ENCODE measurements around the gene CWC27.

DNA sequence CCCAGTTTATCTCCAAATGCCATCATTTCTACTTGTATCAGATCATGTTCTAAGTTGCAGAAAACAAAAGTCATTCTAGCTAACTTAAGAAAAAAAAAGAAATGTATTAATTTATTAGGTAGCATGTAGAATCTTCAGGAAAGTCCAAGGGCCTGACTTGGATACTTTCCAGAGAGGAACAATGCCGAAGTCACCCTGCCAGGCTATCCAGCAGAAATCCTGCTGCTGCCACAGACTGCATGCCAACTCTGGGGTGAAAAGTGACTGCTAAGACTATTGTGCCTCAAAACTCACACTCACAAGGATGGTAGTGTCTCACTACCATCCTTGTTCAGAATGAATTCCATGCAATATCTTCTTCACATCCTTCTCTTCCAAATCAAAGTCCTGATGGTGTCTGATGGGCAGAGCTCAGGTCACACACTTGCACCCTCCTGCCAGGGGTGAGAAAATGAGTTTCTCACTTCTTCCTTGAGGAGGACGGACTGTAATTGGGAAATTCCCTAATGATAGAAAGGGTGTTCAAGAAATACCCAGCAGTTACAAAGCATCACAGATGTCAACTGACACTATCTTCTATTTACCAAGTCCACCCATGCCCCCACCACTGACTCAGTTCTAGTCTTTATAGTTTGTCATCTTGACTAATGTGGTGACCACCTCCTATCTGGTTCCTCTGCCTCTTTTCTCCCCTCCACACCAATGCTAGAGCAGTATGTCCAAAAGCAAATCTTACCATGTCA lies 279.4 kb downstream of the CWC27 start:
- TF ChIP-seq, protein P1, sequence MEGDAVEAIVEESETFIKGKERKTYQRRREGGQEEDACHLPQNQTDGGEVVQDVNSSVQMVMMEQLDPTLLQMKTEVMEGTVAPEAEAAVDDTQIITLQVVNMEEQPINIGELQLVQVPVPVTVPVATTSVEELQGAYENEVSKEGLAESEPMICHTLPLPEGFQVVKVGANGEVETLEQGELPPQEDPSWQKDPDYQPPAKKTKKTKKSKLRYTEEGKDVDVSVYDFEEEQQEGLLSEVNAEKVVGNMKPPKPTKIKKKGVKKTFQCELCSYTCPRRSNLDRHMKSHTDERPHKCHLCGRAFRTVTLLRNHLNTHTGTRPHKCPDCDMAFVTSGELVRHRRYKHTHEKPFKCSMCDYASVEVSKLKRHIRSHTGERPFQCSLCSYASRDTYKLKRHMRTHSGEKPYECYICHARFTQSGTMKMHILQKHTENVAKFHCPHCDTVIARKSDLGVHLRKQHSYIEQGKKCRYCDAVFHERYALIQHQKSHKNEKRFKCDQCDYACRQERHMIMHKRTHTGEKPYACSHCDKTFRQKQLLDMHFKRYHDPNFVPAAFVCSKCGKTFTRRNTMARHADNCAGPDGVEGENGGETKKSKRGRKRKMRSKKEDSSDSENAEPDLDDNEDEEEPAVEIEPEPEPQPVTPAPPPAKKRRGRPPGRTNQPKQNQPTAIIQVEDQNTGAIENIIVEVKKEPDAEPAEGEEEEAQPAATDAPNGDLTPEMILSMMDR (IDR thresholded peaks at IDR 0.05) = no peak
- no peak for TF ChIP-seq POLR2AphosphoS5 (IDR thresholded peaks at IDR 0.05)
